ENCODE results near the gene TRAF1. TPM values are rescaled to one million over a fixed set of nuclear protein-coding genes. Genes with fewer than 3 reads are reported as not detected.

Gene TRAF1
- total and polyA plus RNA-seq, 10 of the 15 experiments (the other 5 are each of a cell fraction or from before 2014, with no cell fraction given) = 13.8 to 163 (median 128) TPM

DNA sequence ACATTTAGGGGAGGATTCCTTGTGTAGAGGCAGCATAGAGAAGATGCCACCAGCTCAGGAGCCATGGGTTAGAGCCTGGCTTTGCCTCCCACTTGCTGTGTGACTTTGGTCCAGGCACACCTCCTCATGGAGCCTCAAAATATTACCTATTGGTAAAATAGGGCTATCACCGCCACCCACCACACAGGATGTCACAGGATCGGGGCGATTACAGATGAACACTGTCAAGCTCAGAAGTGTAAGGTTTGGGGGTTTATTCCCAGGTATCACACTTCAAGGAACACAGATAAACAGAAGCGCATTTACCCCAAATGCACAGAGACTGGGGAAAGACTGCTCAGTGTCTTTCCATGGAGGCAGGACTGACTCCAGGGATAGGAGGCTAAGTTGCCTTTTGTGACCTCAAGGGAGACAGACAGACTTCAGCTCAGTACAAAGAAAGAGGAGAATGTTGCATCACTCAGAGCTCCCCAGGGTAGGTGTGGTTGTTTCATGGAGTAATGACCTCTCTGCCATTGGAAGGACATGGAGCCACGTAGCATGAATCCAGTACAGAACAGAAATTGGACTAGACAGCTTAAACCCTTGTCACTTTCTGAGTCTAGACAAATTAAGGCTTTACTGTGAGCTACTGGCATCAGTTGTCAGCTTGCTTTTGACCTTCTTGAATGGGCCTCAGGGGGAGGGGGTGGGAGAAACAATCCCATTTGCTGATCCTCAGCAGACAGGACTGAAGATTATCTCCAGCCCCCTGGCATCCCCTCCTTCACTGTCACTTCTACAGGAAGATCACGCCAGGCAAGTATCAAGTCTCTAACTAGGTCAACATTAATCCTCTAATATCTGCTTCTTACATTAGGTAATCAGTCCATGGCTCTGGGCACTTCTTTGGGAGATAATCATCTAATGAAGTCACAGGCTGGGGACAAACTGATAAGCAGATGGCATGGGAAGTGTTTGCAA is 6.5 kb downstream of the TRAF1 start (continued):
- TF ChIP-seq, protein P1, sequence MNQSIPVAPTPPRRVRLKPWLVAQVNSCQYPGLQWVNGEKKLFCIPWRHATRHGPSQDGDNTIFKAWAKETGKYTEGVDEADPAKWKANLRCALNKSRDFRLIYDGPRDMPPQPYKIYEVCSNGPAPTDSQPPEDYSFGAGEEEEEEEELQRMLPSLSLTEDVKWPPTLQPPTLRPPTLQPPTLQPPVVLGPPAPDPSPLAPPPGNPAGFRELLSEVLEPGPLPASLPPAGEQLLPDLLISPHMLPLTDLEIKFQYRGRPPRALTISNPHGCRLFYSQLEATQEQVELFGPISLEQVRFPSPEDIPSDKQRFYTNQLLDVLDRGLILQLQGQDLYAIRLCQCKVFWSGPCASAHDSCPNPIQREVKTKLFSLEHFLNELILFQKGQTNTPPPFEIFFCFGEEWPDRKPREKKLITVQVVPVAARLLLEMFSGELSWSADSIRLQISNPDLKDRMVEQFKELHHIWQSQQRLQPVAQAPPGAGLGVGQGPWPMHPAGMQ (IDR thresholded peaks at IDR 0.05; ENCODE audit: borderline replicate concordance) = no peak
- no peak for TF ChIP-seq POU2F2 (IDR thresholded peaks at IDR 0.05; ENCODE audit: borderline replicate concordance, low read depth, low read length)
- no peak for TF ChIP-seq NFIC (IDR thresholded peaks at IDR 0.05; ENCODE audit: low read depth, low read length)
- TF ChIP-seq HSF1 (IDR thresholded peaks at IDR 0.05; ENCODE audit: low read depth, low read length) = no peak
- 0 out of 2 replicates have a peak, but pooled peaks have one; percentile 12 for TF ChIP-seq LARP7 (IDR thresholded peaks at IDR 0.05)
- TF ChIP-seq TAF1 (IDR thresholded peaks at IDR 0.05; ENCODE audit: borderline replicate concordance, low read depth, low read length) = no peak
- no peak for TF ChIP-seq ZNF217 (IDR thresholded peaks at IDR 0.05)
- no peak for TF ChIP-seq FOS (IDR thresholded peaks at IDR 0.05; ENCODE audit: borderline replicate concordance, extremely low read depth, insufficient read length)
- TF ChIP-seq RFX5 (IDR thresholded peaks at IDR 0.05; ENCODE audit: low read depth, low read length) = no peak
- no peak for TF ChIP-seq CHD4 (IDR thresholded peaks at IDR 0.05)
